HEK293 (cell line): Measurements from ENCODE around the gene BCKDHA.

ENCODE experiments used
- BCL11B ChIP-seq: fragments of 450-650 bp; formaldehyde crosslinking; IDR thresholded peaks from 2 replicates; pipeline ENCODE4 v1.5.1; 2016; ENCODE audit warnings: low read depth, missing biosample characterization, missing genetic modification characterization
- IKZF3 ChIP-seq: fragments of 450-650 bp; IDR thresholded peaks from 2 replicates; pipeline ENCODE4 v1.5.0; 2018; ENCODE audit warnings: missing biosample characterization, mild to moderate bottlenecking, missing genetic modification characterization, moderate library complexity
- MEIS1 ChIP-seq: sonication (generic); formaldehyde crosslinking; IDR thresholded peaks from 2 replicates; pipeline ENCODE4 v1.8.1; 2022; ENCODE audit warnings: missing genetic modification reagents, mild to moderate bottlenecking, borderline replicate concordance
- PRDM2 ChIP-seq: fragments of 450-650 bp; formaldehyde crosslinking; IDR thresholded peaks from 2 replicates; pipeline ENCODE4 v1.5.1; 2016; ENCODE audit warnings: missing biosample characterization, missing genetic modification characterization, borderline replicate concordance
- ZBTB7A ChIP-seq: fragments of 450-650 bp; formaldehyde crosslinking; IDR thresholded peaks from 2 replicates; pipeline ENCODE4 v1.5.1; 2016; ENCODE audit warnings: low read depth, missing biosample characterization, missing genetic modification characterization
- ZFHX2 ChIP-seq: fragments of 450-650 bp; formaldehyde crosslinking; conservative IDR thresholded peaks from 2 replicates; pipeline ENCODE4 v1.5.1; 2016; ENCODE audit warnings: missing biosample characterization, missing genetic modification characterization
- ZFP69B ChIP-seq: fragments of 450-650 bp; formaldehyde crosslinking; IDR thresholded peaks from 2 replicates; pipeline ENCODE4 v1.5.1; 2016; ENCODE audit warnings: missing biosample characterization, missing genetic modification characterization
- ZNF10 ChIP-seq: fragments of 450-650 bp; formaldehyde crosslinking; IDR thresholded peaks from 2 replicates; pipeline ENCODE4 v1.5.1; 2017; ENCODE audit warnings: missing biosample characterization, missing genetic modification characterization
- ZNF114 ChIP-seq: fragments of 450-650 bp; formaldehyde crosslinking; IDR thresholded peaks from 2 replicates; pipeline ENCODE4 v1.5.0; 2017; ENCODE audit warnings: missing biosample characterization, missing genetic modification characterization
- ZNF146 ChIP-seq: fragments of 450-650 bp; formaldehyde crosslinking; IDR thresholded peaks from 2 replicates; pipeline ENCODE4 v1.5.1; 2016; ENCODE audit warnings: missing biosample characterization, missing genetic modification characterization
- ZNF175 ChIP-seq: fragments of 450-650 bp; formaldehyde crosslinking; IDR thresholded peaks from 2 replicates; pipeline ENCODE4 v1.5.1; 2016; ENCODE audit warnings: missing biosample characterization, missing genetic modification characterization
- ZNF19 ChIP-seq: fragments of 450-650 bp; formaldehyde crosslinking; IDR thresholded peaks from 2 replicates; pipeline ENCODE4; 2016; ENCODE audit warnings: missing biosample characterization, missing genetic modification characterization, low read depth
- ZNF223 ChIP-seq: fragments of 450-650 bp; formaldehyde crosslinking; IDR thresholded peaks from 2 replicates; pipeline ENCODE4 v1.5.1; 2016; ENCODE audit warnings: missing biosample characterization, missing genetic modification characterization
- ZNF23 ChIP-seq: fragments of 450-650 bp; formaldehyde crosslinking; IDR thresholded peaks from 2 replicates; pipeline ENCODE4 v1.5.1; 2016; ENCODE audit warnings: missing biosample characterization, missing genetic modification characterization, borderline replicate concordance
- ZNF324 ChIP-seq: fragments of 450-650 bp; formaldehyde crosslinking; IDR thresholded peaks from 2 replicates; pipeline ENCODE4 v1.5.1; 2016; ENCODE audit warnings: missing biosample characterization, missing genetic modification characterization
- ZNF341 ChIP-seq: fragments of 450-650 bp; formaldehyde crosslinking; IDR thresholded peaks from 2 replicates; pipeline ENCODE4; 2016; ENCODE audit warnings: low read depth, missing biosample characterization, missing genetic modification characterization
- ZNF366 ChIP-seq: fragments of 450-650 bp; formaldehyde crosslinking; conservative IDR thresholded peaks from 2 replicates; pipeline ENCODE4 v1.5.1; 2016; ENCODE audit warnings: missing biosample characterization, missing genetic modification characterization
- ZNF48 ChIP-seq: fragments of 450-650 bp; formaldehyde crosslinking; IDR thresholded peaks from 2 replicates; pipeline ENCODE4 v1.5.1; 2016; ENCODE audit warnings: missing biosample characterization, missing genetic modification characterization
- ZNF488 ChIP-seq: fragments of 450-650 bp; formaldehyde crosslinking; IDR thresholded peaks from 2 replicates; pipeline ENCODE4 v1.5.1; 2016; ENCODE audit warnings: missing biosample characterization, missing genetic modification characterization
- ZNF600 ChIP-seq: fragments of 450-650 bp; formaldehyde crosslinking; IDR thresholded peaks from 2 replicates; pipeline ENCODE4 v1.5.1; 2016; ENCODE audit warnings: missing biosample characterization, missing genetic modification characterization
- ZNF76 ChIP-seq: fragments of 450-650 bp; formaldehyde crosslinking; IDR thresholded peaks from 2 replicates; pipeline ENCODE4; 2016; ENCODE audit warnings: low read depth, missing biosample characterization, missing genetic modification characterization, borderline replicate concordance
- ZNF830 ChIP-seq: fragments of 450-650 bp; IDR thresholded peaks from 2 replicates; pipeline ENCODE4 v1.5.0; 2018; ENCODE audit warnings: missing biosample characterization, missing genetic modification characterization, low read depth, mild to moderate bottlenecking, moderate library complexity
- ZSCAN30 ChIP-seq: fragments of 450-650 bp; IDR thresholded peaks from 2 replicates; pipeline ENCODE4 v1.5.1; 2018; ENCODE audit warnings: missing biosample characterization, mild to moderate bottlenecking, missing genetic modification characterization, moderate library complexity

The BCKDHA gene

GRCh38 chr19:41376998-41377365 is 20.6 kb upstream of the BCKDHA start (continued):
- no peak for TF ChIP-seq ZSCAN30 (tag by site-specific recombination)
- no peak for TF ChIP-seq ZNF488
- no peak for TF ChIP-seq ZNF324 (tag by site-specific recombination)
- no peak for TF ChIP-seq ZBTB7A (tag by site-specific recombination)
- TF ChIP-seq ZNF341 (tag by site-specific recombination), result no peak
- TF ChIP-seq ZNF600 (tag by site-specific recombination), result peak; percentile 43
- peak; percentile 100 for TF ChIP-seq ZFHX2 (tag by site-specific recombination)
- TF ChIP-seq ZNF175 (tag by site-specific recombination), result no peak
- TF ChIP-seq ZNF48, result no peak
- TF ChIP-seq IKZF3 (tag by site-specific recombination), result no peak
- TF ChIP-seq PRDM2 (tag by site-specific recombination), result no peak
- TF ChIP-seq ZNF76 (tag by site-specific recombination), result peak; percentile 82
- no peak for TF ChIP-seq ZNF114 (tag by site-specific recombination)
- peak; percentile 60; the same call in 1 of the 2 replicates for TF ChIP-seq BCL11B (tag by site-specific recombination)
- no peak for TF ChIP-seq ZFP69B (tag by site-specific recombination)
- TF ChIP-seq MEIS1 (CRISPR knock-in tag), result no peak
- TF ChIP-seq ZNF23 (tag by site-specific recombination), result no peak
- TF ChIP-seq ZNF146 (tag by site-specific recombination), result no peak
- peak; percentile 71 for TF ChIP-seq ZNF223 (tag by site-specific recombination)
- no peak for TF ChIP-seq ZNF10
- no peak for TF ChIP-seq ZNF19
- TF ChIP-seq ZNF830 (tag by site-specific recombination), result no peak
- peak; percentile 26; the same call in 1 of the 2 replicates for TF ChIP-seq ZNF366 (tag by site-specific recombination)
- TF ChIP-seq, all 188 proteins: peak for 13
